HCT116 (cell line): Measurements from ENCODE around the gene PROB1. TPM values are rescaled to one million over a fixed set of nuclear protein-coding genes. Genes with fewer than 3 reads are reported as not detected.

Experiments
- ATAC-seq: fragments of 200-7000 bp; cut with Tn5 transposase; 2 replicates; pipeline ENCODE4 v1.9.1; 2020; ENCODE audit warnings: mild to moderate bottlenecking, moderate library complexity
- BruUV-seq: library from RNA; stranded (reverse); fragments of 400-500 nt; replicated peaks from 2 replicates; lab custom pipeline; 2021; lab: Mats Ljungman, UMichigan
- CTCF ChIA-PET: fragments of 300-600 bp; sonication (Branson Sonifier 250); formaldehyde crosslinking; loops from one replicate; lab custom pipeline; 2021; ENCODE audit warnings: antibody characterized with exemption; lab: Charles Lee
- POLR2A ChIA-PET: fragments of 300-600, 350-600 bp; sonication (Branson Sonifier 250); formaldehyde crosslinking; loops from one replicate; lab custom pipeline; 2021; ENCODE audit warnings: antibody characterized with exemption; lab: Charles Lee
- RAD21 ChIA-PET, 2 experiments: fragments of 300-600 bp; sonication (Branson Sonifier 250); formaldehyde crosslinking; loops; one replicate each; lab custom pipeline; 2023; ENCODE audit warnings: low total read pairs in 2 of 2; ENCODE audit not compliant: uncharacterized antibody in 2 of 2, unreplicated experiment in 2 of 2, low non-redundant PET in 1 of 2; lab: Charles Lee
- DNase-seq: peaks from one replicate; pipeline ENCODE4 v3.0.0-alpha.2; 2010; ENCODE audit warnings: low read depth, low spot score
- H2AFZ ChIP-seq: fragments of 200-600 bp; shearing (Covaris generic), sonication (generic); 2 replicates; pipeline ENCODE4 v1.6.1; 2017; ENCODE audit warnings: low read depth, mixed run types, mixed read lengths, antibody characterized with exemption, low read length; ENCODE audit not compliant: poor library complexity, severe bottlenecking
- H3K27ac ChIP-seq: 2 replicates; pipeline ENCODE4 v1.5.1; 2012; ENCODE audit warnings: low read depth, low read length
- H3K27me3 ChIP-seq: fragments of 200-600 bp; sonication (generic); 2 replicates; pipeline ENCODE4 v1.6.1; 2016; ENCODE audit warnings: mixed run types, low read length, mixed read lengths; ENCODE audit not compliant: insufficient read depth
- H3K36me3 ChIP-seq, 2 experiments: fragments of 200-500 bp in 1 of 2; fragments of 200-600 bp in 1 of 2; sonication (Bioruptor generic) in 1 of 2; sonication (generic) in 1 of 2; 2 replicates each; pipeline versions ENCODE4 v1.5.1 to v1.6.1; 2014 to 2016; ENCODE audit warnings: low read length in 2 of 2, inconsistent platforms in 1 of 2, mixed read lengths in 1 of 2, mixed run types in 1 of 2; ENCODE audit not compliant: insufficient read depth in 2 of 2, control insufficient read depth in 1 of 2
- H3K4me1 ChIP-seq, 2 experiments: fragments of 200-600 bp in 1 of 2; sonication (generic) in 1 of 2; 2 replicates each; pipeline versions ENCODE4 v1.5.1 to v1.6.1; 2012 to 2017; ENCODE audit warnings: low read length in 2 of 2, inconsistent platforms in 1 of 2, mild to moderate bottlenecking in 1 of 2, mixed read lengths in 1 of 2, mixed run types in 1 of 2, moderate library complexity in 1 of 2; ENCODE audit not compliant: insufficient read depth in 2 of 2, control insufficient read depth in 1 of 2
- H3K4me2 ChIP-seq: fragments of 200-600 bp; sonication (generic); 2 replicates; pipeline ENCODE4 v1.6.1; 2017; ENCODE audit warnings: mixed run types, low read length, mixed read lengths
- H3K4me3 ChIP-seq, 2 experiments: fragments of 200-600 bp in 1 of 2; sonication (generic) in 1 of 2; replicated peaks in 1 of 2; 2 replicates each; pipeline ENCODE4 v1.5.1; 2011 to 2016; ENCODE audit warnings: low read length in 2 of 2, control low read depth in 1 of 2, low read depth in 1 of 2, mild to moderate bottlenecking in 1 of 2, mixed read lengths in 1 of 2, mixed run types in 1 of 2
- H3K79me2 ChIP-seq: fragments of 200-600 bp; sonication (generic); 2 replicates; pipeline ENCODE4 v1.6.1; 2017; ENCODE audit warnings: mild to moderate bottlenecking, mixed run types, low read length, moderate library complexity, mixed read lengths; ENCODE audit not compliant: insufficient read depth
- H3K9ac ChIP-seq: fragments of 200-600 bp; sonication (generic); 2 replicates; pipeline ENCODE4 v1.6.1; 2016; ENCODE audit warnings: low read length, mixed read lengths
- H3K9me2 ChIP-seq: fragments of 200-600 bp; sonication (generic), shearing (Covaris generic); 2 replicates; pipeline ENCODE4 v1.6.1; 2017; ENCODE audit warnings: mixed run types, mild to moderate bottlenecking, moderate library complexity; ENCODE audit not compliant: insufficient read depth
- H3K9me3 ChIP-seq, 2 experiments: fragments of 200-500 bp in 1 of 2; fragments of 200-600 bp in 1 of 2; sonication (Bioruptor generic) in 1 of 2; sonication (generic) in 1 of 2; 2 replicates each; pipeline ENCODE4 v1.6.1; 2014 to 2017; ENCODE audit warnings: low read length in 2 of 2, mixed read lengths in 2 of 2, inconsistent platforms in 1 of 2, low read depth in 1 of 2, mild to moderate bottlenecking in 1 of 2, mixed run types in 1 of 2, moderate library complexity in 1 of 2; ENCODE audit not compliant: control insufficient read depth in 1 of 2, insufficient read depth in 1 of 2
- H4K20me1 ChIP-seq: fragments of 200-600 bp; sonication (generic), shearing (Covaris generic); 2 replicates; pipeline ENCODE4 v1.6.1; 2017; ENCODE audit warnings: mixed run types, mild to moderate bottlenecking, moderate library complexity; ENCODE audit not compliant: insufficient read depth
- ATF3 ChIP-seq: IDR thresholded peaks from 2 replicates; pipeline ENCODE4 v1.6.1; 2012
- CEBPB ChIP-seq: IDR thresholded peaks from 2 replicates; pipeline ENCODE4 v1.6.1; 2012; ENCODE audit warnings: low read depth
- JUND ChIP-seq: IDR thresholded peaks from 2 replicates; pipeline ENCODE4 v1.6.1; 2012
- POLR2A ChIP-seq: IDR thresholded peaks from 2 replicates; pipeline ENCODE4 v1.7.0; 2011; ENCODE audit warnings: borderline replicate concordance; ENCODE audit not compliant: insufficient read depth, insufficient read length; ENCODE audit errors: extremely low read depth
- POLR2AphosphoS5 ChIP-seq: IDR thresholded peaks from 2 replicates; pipeline ENCODE4 v1.6.1; 2011; ENCODE audit warnings: mild to moderate bottlenecking, low read depth, low read length, moderate library complexity
- SP1 ChIP-seq: IDR thresholded peaks from 2 replicates; pipeline ENCODE4 v1.6.1; 2012; ENCODE audit warnings: low read depth
- TCF7L2 ChIP-seq: IDR thresholded peaks from 2 replicates; pipeline ENCODE4 v1.7.0; 2011; ENCODE audit warnings: borderline replicate concordance, inconsistent platforms; ENCODE audit not compliant: insufficient read depth, insufficient read length; ENCODE audit errors: extremely low read depth
- YY1 ChIP-seq: IDR thresholded peaks from 2 replicates; pipeline ENCODE4 v1.6.1; 2011; ENCODE audit warnings: low read length, low read depth, moderate library complexity, mild to moderate bottlenecking; ENCODE audit not compliant: insufficient replicate concordance; ENCODE audit errors: extremely low read depth
- ZBTB33 ChIP-seq: IDR thresholded peaks from 2 replicates; pipeline ENCODE4 v1.6.1; 2011; ENCODE audit warnings: mild to moderate bottlenecking, low read length, moderate library complexity; ENCODE audit not compliant: insufficient replicate concordance; ENCODE audit errors: extremely low read depth
- ZFX ChIP-seq: fragments of 450-650 bp; IDR thresholded peaks from 2 replicates; pipeline ENCODE4 v1.6.1; 2017
- ZNF274 ChIP-seq: fragments of 200-500 bp; sonication (Bioruptor generic); IDR thresholded peaks from 2 replicates; pipeline ENCODE4 v1.6.1; 2014; ENCODE audit warnings: mild to moderate bottlenecking, low read depth, low read length, inconsistent platforms
- intact Hi-C: fragments of 100-400 bp; cut with micrococcal nuclease; formaldehyde crosslinking; loops from 2 replicates; pipeline ENCODE4 v1.10.0; 2022
- total RNA-seq: library from RNA; stranded (reverse); gene quantifications from one replicate; pipeline ENCODE4 v1.2.1, GENCODE V29; 2021; ENCODE audit not compliant: unreplicated experiment

Gene PROB1
- total RNA-seq, 1 experiment from 2014 or later = 1.7 TPM

GRCh38 chr5:139383993-139384590, 10.8 kb downstream of the PROB1 start:
- Histone ChIP-seq H3K9ac (no peak overlapping the region), H4K20me1 (no peaks in the 10 kb centered on the region), H3K4me2 (no peak overlapping the region), H3K36me3 (no peaks in the 10 kb centered on the region), H3K79me2 (no peaks in the 10 kb centered on the region), H2AFZ (no peak overlapping the region), H3K9me2 (no peaks in the 10 kb centered on the region), H3K27ac (no peak overlapping the region), H3K4me1 (peaks cover 6 to 9% of the 10 kb centered on the region in 2 experiments; a peak in 2 of 4 replicates), H3K27me3 (no peaks in the 10 kb centered on the region), H3K9me3 (no peaks in the 10 kb centered on the region), H3K4me3 (no peak overlapping the region)
- POLR2A ChIA-PET = no interaction called here
- RAD21 ChIA-PET = no interaction called here
- CTCF ChIA-PET = no interaction called here
- DNase-seq = no peak
- BruUV-seq = no TSS peak
- intact Hi-C loops = no loop called here
- TF ChIP-seq JUND = no peak
- no peak for TF ChIP-seq ZBTB33
- no peak for TF ChIP-seq ZFX
- TF ChIP-seq ZNF274 = no peak
- TF ChIP-seq POLR2A = no peak
- TF ChIP-seq ATF3 = no peak
- TF ChIP-seq CEBPB = no peak
- no peak for TF ChIP-seq TCF7L2
- no peak for TF ChIP-seq SP1
- no peak for TF ChIP-seq POLR2AphosphoS5
- no peak for TF ChIP-seq YY1
- ATAC-seq = no peak
